Fibroblast of lung (primary cell): Measurements from ENCODE around the gene ATP9B. TPM values are rescaled to one million over a fixed set of nuclear protein-coding genes. Genes with fewer than 3 reads are reported as not detected.

ENCODE experiments used
- DNase-seq, 2 donors: peaks; one replicate each; pipeline versions ENCODE4 v3.0.0 to v3.0.0-alpha.2; 2010; ENCODE audit warnings: low read depth in 2 of 2
- H2AFZ ChIP-seq: 2 replicates; pipeline ENCODE4 v1.5.1; 2012; ENCODE audit warnings: low read length, control low read depth, inconsistent platforms
- H3K27ac ChIP-seq: 2 replicates; pipeline ENCODE4 v1.5.1; 2011; ENCODE audit warnings: low read length, control low read depth; ENCODE audit not compliant: insufficient read depth
- H3K27me3 ChIP-seq: 2 replicates; pipeline ENCODE4 v1.5.1; 2011; ENCODE audit warnings: mild to moderate bottlenecking, low read length; ENCODE audit not compliant: control insufficient read depth, insufficient read depth
- H3K36me3 ChIP-seq: 2 replicates; pipeline ENCODE4 v1.5.1; 2011; ENCODE audit warnings: low read length; ENCODE audit not compliant: control insufficient read depth, insufficient read depth
- H3K4me1 ChIP-seq: 2 replicates; pipeline ENCODE4 v1.5.1; 2011; ENCODE audit warnings: low read length; ENCODE audit not compliant: control insufficient read depth, insufficient read depth; ENCODE audit errors: extremely low read depth
- H3K4me2 ChIP-seq: 2 replicates; pipeline ENCODE4 v1.5.1; 2011; ENCODE audit warnings: low read length, control low read depth; ENCODE audit not compliant: insufficient read depth; ENCODE audit errors: extremely low read depth
- H3K4me3 ChIP-seq, 4 experiments: fragments of 200-600 bp in 1 of 4; sonication (generic) in 1 of 4; replicated peaks in 1 of 4; 2 replicates each; pipeline ENCODE4 v1.5.1; 2011 to 2016; ENCODE audit warnings: low read length in 4 of 4, low read depth in 3 of 4, mild to moderate bottlenecking in 3 of 4, control low read depth in 2 of 4, inconsistent platforms in 1 of 4, mixed read lengths in 1 of 4; ENCODE audit not compliant: insufficient read depth in 1 of 4; ENCODE audit errors: control extremely low read depth in 1 of 4
- H3K79me2 ChIP-seq: 2 replicates; pipeline ENCODE4 v1.5.1; 2012; ENCODE audit warnings: mild to moderate bottlenecking, low read length, inconsistent platforms; ENCODE audit not compliant: control insufficient read depth, insufficient read depth
- H3K9ac ChIP-seq: 2 replicates; pipeline ENCODE4 v1.5.1; 2011; ENCODE audit warnings: mild to moderate bottlenecking, low read length, control low read depth; ENCODE audit not compliant: insufficient read depth
- H3K9me3 ChIP-seq: 2 replicates; pipeline ENCODE4 v1.5.1; 2012; ENCODE audit warnings: low read depth, low read length; ENCODE audit not compliant: control insufficient read depth, insufficient read depth
- H4K20me1 ChIP-seq: 2 replicates; pipeline ENCODE4 v1.5.1; 2011; ENCODE audit warnings: low read length; ENCODE audit not compliant: control insufficient read depth, insufficient read depth; ENCODE audit errors: extremely low read depth
- EZH2 ChIP-seq: IDR thresholded peaks from 2 replicates; pipeline ENCODE4 v1.5.1; 2012; ENCODE audit warnings: low read length, control low read depth, mild to moderate bottlenecking; ENCODE audit errors: missing control alignments
- polyA plus RNA-seq, 2 donors: library from polyadenylated mRNA; depleted of rRNA in 1 of 2; stranded (reverse) in 1 of 2; unstranded in 1 of 2; fragments of >200 nt; gene quantifications; 2 replicates each; pipeline ENCODE4 v1.2.1, GENCODE V29; 2011 to 2012; ENCODE audit warnings: missing spikeins in 1 of 2
- total RNA-seq: library from RNA; depleted of rRNA; stranded (reverse); fragments of >200 nt; gene quantifications from 2 replicates; pipeline ENCODE4 v1.2.1, GENCODE V29; 2014
- TF ChIP-seq, protein P1 (sequence below), 2 donors: IDR thresholded peaks in 1 of 2; conservative IDR thresholded peaks in 1 of 2; 1 replicate in 1 of 2; 2 replicates in 1 of 2; pipeline ENCODE4 v1.5.1; 2011 to 2012; ENCODE audit warnings: low read length in 2 of 2, control low read depth in 1 of 2, inconsistent platforms in 1 of 2, low read depth in 1 of 2, mild to moderate bottlenecking in 1 of 2

The ATP9B gene
- total and polyA plus RNA-seq, 2 donors (not counting 1 experiment from before 2014, with no cell fraction given), result 11.2 to 27.7 TPM

DNA sequence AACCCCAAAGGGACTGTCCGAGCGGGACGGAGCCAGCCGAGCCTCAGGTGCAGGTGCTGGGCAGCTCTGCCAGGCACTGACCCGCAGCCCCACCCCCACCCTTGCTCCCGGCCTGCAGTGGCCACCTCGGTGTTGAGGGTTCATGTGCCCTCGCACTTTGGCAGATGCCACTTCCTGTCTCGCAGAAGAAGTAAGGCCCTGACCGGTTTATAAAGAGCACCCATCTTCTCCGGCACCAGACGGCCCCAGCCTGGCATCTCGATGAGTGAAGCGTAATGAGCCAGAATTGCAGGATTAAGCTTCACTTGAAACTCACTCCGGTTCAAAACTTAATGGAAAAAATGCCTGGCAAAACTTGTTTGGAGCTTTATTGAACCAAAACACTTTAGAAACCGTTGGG, 315.6 kb downstream of the ATP9B start:
- Histone ChIP-seq H3K4me3 (no peak overlapping the region), H3K9me3 (no peaks in the 10 kb centered on the region), H3K36me3 (no peaks in the 10 kb centered on the region), H3K4me2 (no peak overlapping the region), H3K27me3 (peaks cover 4% of the 10 kb centered on the region), H3K27ac (no peak overlapping the region), H3K79me2 (no peaks in the 10 kb centered on the region), H4K20me1 (no peaks in the 10 kb centered on the region), H2AFZ (no peak overlapping the region), H3K4me1 (no peaks in the 10 kb centered on the region), H3K9ac (no peak overlapping the region)
- no peak for DNase-seq
- TF ChIP-seq, protein P1, sequence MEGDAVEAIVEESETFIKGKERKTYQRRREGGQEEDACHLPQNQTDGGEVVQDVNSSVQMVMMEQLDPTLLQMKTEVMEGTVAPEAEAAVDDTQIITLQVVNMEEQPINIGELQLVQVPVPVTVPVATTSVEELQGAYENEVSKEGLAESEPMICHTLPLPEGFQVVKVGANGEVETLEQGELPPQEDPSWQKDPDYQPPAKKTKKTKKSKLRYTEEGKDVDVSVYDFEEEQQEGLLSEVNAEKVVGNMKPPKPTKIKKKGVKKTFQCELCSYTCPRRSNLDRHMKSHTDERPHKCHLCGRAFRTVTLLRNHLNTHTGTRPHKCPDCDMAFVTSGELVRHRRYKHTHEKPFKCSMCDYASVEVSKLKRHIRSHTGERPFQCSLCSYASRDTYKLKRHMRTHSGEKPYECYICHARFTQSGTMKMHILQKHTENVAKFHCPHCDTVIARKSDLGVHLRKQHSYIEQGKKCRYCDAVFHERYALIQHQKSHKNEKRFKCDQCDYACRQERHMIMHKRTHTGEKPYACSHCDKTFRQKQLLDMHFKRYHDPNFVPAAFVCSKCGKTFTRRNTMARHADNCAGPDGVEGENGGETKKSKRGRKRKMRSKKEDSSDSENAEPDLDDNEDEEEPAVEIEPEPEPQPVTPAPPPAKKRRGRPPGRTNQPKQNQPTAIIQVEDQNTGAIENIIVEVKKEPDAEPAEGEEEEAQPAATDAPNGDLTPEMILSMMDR (conservative IDR thresholded peaks at IDR 0.05 in 1 of 2, IDR thresholded peaks at IDR 0.05 in 1 of 2; ENCODE audit: low read depth in 1 of 2, low read length in 2 of 2), result no peak
- TF ChIP-seq EZH2, result no peak

DNA sequence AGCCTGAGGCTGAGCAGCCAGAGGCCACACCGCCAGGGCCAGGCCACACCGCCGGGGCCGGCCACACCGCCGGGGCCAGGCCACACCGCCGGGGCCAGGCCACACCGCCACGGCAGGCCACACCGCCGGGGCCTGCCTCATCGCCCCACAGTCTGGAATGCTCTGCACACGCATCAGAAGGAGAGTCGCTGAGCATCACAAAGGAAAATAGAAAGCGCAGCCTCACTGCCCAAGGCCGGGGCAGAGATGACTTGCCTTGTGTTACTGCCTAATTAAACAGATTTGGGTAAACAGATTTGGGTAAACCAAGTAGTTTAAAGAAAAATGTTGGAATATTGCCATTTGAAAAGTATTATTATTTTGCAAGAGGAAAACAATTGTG, 316.1 kb downstream of the ATP9B start:
- H3K79me2 ChIP-seq, result no peaks in the 10 kb centered on the region

DNA sequence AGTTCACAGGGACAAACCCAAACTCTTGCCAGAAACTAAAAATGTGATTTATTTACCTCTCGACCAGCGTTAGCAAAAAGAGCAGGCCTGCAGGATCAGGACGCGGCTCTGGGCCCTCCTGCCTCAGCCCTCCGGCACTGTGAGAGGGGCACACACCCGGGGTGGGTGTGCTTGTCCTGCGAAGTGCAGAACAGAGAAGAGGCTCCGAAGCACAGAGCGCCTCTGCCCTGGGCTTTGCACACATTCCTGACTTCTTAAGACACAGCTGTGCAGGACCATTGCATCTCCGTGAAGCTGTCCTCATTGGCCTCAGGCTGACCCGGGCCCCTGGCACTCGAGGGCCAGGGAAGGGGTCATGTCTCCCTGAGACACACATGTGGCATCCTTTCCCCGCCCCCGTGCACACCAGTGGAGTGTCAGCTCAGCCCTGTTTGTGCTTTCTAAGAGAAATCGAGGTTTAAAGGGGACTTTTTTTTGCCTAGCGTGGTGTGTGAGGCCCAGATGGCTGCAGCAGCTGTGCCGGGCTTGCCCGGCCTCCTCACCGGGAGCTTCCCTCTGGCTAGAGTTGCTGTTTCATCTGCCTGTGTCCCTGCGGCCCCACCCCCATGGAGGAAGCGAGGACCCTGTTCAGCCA, 316.6 kb downstream of the ATP9B start:
- no peak for DNase-seq
- no peaks in the 10 kb centered on the region for H3K36me3 ChIP-seq

More for the DNA sequence above, 316.1 kb downstream of the ATP9B start:
- H2AFZ ChIP-seq, result no peak overlapping the region
- H3K36me3 ChIP-seq, result no peaks in the 10 kb centered on the region
- no peaks in the 10 kb centered on the region for H4K20me1 ChIP-seq
- no peak for DNase-seq
- no peak overlapping the region for H3K27ac ChIP-seq
- H3K27me3 ChIP-seq, result peaks cover 4% of the 10 kb centered on the region
- no peaks in the 10 kb centered on the region for H3K4me1 ChIP-seq
- H3K4me3 ChIP-seq, result no peak overlapping the region
- no peaks in the 10 kb centered on the region for H3K9me3 ChIP-seq
- H3K4me2 ChIP-seq, result no peak overlapping the region
- no peak overlapping the region for H3K9ac ChIP-seq
- TF ChIP-seq EZH2, result no peak
- TF ChIP-seq, protein P1 (conservative IDR thresholded peaks at IDR 0.05 in 1 of 2, IDR thresholded peaks at IDR 0.05 in 1 of 2; ENCODE audit: low read depth in 1 of 2, low read length in 2 of 2), result no peak

More for the DNA sequence above, 316.6 kb downstream of the ATP9B start:
- Histone ChIP-seq H3K4me1 (no peaks in the 10 kb centered on the region), H3K9ac (no peak overlapping the region), H3K79me2 (no peaks in the 10 kb centered on the region), H3K27me3 (peaks cover 4% of the 10 kb centered on the region), H3K4me2 (no peak overlapping the region), H4K20me1 (no peaks in the 10 kb centered on the region), H2AFZ (no peak overlapping the region), H3K9me3 (no peaks in the 10 kb centered on the region), H3K4me3 (no peak overlapping the region), H3K27ac (no peak overlapping the region)
- TF ChIP-seq EZH2, result no peak
- TF ChIP-seq, protein P1 (conservative IDR thresholded peaks at IDR 0.05 in 1 of 2, IDR thresholded peaks at IDR 0.05 in 1 of 2; ENCODE audit: low read depth in 1 of 2, low read length in 2 of 2), result no peak
